BJ (cell line): Measurements from ENCODE around the gene PAIP2. TPM values are rescaled to one million over a fixed set of nuclear protein-coding genes. Genes with fewer than 3 reads are reported as not detected.

Experiments
- CTCF ChIA-PET: fragments of 350-600 bp; formaldehyde crosslinking; extraction: SDS; loops from one replicate; lab custom pipeline; 2021; ENCODE audit warnings: antibody characterized with exemption, inconsistent platforms; lab: Yijun Ruan, JAX
- POLR2A ChIA-PET: fragments of 300-600 bp; sonication (Branson Sonifier 250); formaldehyde crosslinking; extraction: SDS; loops from one replicate; lab custom pipeline; 2021; ENCODE audit warnings: antibody characterized with exemption; lab: Charles Lee
- DNase-seq: peaks from one replicate; pipeline ENCODE4 v3.0.0-alpha.2; 2011; ENCODE audit warnings: low read depth
- H3K27me3 ChIP-seq: 2 replicates; pipeline ENCODE4 v1.6.0; 2011; ENCODE audit warnings: low read length; ENCODE audit not compliant: control insufficient read depth, insufficient read depth
- H3K36me3 ChIP-seq: 2 replicates; pipeline ENCODE4 v1.5.1; 2011; ENCODE audit warnings: low read length; ENCODE audit not compliant: control insufficient read depth, insufficient read depth
- H3K4me3 ChIP-seq: 2 replicates; pipeline ENCODE4 v1.5.1; 2011; ENCODE audit warnings: low read depth, mild to moderate bottlenecking, control low read depth, low read length
- polyA plus RNA-seq: library from polyadenylated mRNA; depleted of rRNA; stranded (reverse); fragments of >200 nt; gene quantifications from 2 replicates; pipeline ENCODE4 v1.2.3, GENCODE V29; 2011
- TF ChIP-seq, protein P1 (sequence below): IDR thresholded peaks from 2 replicates; pipeline ENCODE4 v1.5.1; 2011; ENCODE audit warnings: low read depth, mild to moderate bottlenecking, control low read depth, inconsistent platforms, low read length, moderate library complexity; ENCODE audit not compliant: insufficient read depth

The PAIP2 gene
- polyA plus RNA-seq, 1 experiment = 35.4 TPM

DNA sequence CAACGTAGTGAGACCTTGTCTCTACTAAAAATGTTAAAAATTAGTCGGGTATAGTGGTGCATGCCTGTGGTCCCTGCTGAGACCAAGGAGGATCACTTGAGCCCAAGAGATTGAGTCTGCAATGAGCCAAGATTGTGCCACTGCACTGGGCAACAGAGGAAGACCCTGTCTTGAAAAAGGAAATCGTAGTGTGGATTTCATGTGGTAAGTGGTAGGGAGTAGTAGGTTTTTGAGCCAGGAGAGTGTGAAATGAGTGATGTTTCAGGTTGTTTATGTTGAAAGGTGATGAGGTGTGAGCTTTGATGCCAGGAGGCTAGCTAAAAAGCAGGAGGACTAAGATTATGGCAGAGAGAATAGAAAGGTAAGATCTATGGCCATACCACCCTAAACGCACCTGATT is 42.2 kb upstream of the PAIP2 start:
- H3K4me3 ChIP-seq = no peak overlapping the region
- no peaks in the 10 kb centered on the region for H3K36me3 ChIP-seq
- DNase-seq = no peak
- H3K27me3 ChIP-seq = no peaks in the 10 kb centered on the region
- TF ChIP-seq, protein P1, sequence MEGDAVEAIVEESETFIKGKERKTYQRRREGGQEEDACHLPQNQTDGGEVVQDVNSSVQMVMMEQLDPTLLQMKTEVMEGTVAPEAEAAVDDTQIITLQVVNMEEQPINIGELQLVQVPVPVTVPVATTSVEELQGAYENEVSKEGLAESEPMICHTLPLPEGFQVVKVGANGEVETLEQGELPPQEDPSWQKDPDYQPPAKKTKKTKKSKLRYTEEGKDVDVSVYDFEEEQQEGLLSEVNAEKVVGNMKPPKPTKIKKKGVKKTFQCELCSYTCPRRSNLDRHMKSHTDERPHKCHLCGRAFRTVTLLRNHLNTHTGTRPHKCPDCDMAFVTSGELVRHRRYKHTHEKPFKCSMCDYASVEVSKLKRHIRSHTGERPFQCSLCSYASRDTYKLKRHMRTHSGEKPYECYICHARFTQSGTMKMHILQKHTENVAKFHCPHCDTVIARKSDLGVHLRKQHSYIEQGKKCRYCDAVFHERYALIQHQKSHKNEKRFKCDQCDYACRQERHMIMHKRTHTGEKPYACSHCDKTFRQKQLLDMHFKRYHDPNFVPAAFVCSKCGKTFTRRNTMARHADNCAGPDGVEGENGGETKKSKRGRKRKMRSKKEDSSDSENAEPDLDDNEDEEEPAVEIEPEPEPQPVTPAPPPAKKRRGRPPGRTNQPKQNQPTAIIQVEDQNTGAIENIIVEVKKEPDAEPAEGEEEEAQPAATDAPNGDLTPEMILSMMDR = no peak
- POLR2A ChIA-PET = interaction anchor here (0.5 kb wide), 1 partner anchor 747 kb away, joined by 12 read pairs; no protein-coding TSS in a partner anchor
- CTCF ChIA-PET = interaction anchor here (1.0 kb wide), 1 partner anchor 13 kb away, joined by 3 read pairs; no protein-coding TSS in a partner anchor

DNA sequence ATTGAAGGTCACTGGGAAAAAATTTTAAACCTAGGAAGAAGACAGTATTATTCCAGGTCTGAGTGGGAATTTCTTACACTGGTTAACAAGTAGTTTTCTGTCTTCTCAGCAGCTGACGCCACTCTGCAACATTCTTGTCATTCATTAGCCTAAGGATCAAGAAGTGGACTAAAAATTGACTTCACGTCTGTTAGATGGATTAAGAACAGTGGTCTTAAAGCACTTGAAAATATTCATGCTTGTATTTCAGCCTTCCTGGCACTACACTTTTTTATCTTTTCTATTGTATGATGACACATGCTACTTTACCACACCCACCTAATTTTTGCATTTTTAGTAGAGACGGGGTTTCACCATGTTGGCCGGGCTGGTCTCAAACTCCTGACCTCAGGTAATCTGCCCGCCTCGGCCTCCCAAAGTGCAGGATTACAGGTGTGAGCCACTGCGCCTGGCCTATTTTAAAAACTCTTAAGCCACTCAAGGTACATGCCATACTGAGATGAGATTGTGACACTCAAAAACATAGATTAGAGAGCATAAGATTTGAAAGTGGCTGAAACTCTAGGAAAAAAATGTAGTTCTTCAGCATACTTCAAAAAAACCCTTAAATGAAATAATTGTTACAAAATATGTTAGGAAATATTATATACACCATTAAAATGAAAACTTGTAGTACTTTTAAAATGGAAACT is 39.7 kb upstream of the PAIP2 start:
- TF ChIP-seq, protein P1 = no peak
- no peak for DNase-seq
- ChIA-PET CTCF (no interaction called here), POLR2A (no interaction called here)
- H3K27me3 ChIP-seq = no peaks in the 10 kb centered on the region
- H3K36me3 ChIP-seq = no peaks in the 10 kb centered on the region
- H3K4me3 ChIP-seq = no peak overlapping the region

DNA sequence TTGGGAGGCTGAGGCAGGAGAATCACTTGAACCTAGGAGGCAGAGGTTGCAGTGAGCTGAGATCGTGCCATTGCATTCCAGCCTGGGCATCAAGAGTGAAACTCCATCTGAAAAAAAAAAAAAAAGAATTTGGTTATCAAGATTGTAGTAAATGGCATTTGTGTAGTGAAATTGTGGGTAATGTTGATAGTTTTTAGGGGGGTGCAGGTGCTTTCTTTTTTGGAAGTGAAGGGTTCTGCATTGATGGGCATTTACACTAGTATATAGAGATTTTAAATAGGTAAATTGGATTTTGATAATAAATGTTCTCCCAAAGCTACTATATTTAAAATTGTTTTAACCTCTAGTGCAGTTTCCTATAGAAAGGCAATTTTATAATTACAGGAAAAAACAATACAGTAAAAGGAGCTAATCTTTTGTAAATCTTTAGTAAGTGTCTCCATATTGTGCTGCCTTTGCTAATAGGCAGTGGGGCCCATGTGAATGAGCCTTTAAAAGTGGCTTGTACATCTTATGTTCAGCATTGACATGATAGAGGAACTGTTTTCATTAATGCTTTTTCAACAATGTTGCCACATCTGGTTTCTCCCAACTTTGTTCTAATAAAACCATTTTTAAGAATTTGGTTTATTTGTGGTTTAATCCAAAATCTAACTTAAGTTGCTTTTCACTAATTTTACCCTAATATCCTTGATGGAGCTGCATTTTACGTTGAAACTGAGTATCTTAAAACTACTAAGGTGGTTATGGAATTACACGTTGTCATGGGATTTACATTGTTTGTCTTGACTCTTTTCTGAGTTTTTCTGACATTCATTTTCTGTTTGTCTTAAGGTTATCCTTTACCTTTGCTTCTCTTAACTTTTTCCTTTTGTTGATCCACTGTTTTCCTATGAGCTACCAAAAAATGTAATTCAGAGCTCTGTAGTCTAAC is 37.0 kb upstream of the PAIP2 start:
- no peak for DNase-seq
- Histone ChIP-seq H3K4me3 (no peak overlapping the region), H3K36me3 (no peaks in the 10 kb centered on the region), H3K27me3 (no peaks in the 10 kb centered on the region)
- TF ChIP-seq, protein P1 = no peak
- ChIA-PET CTCF (interaction anchor here (1.5 to 3.2 kb wide), 3 partner anchors 8 to 37 kb away, joined by 4 to 12 read pairs (median 7); partner anchors contain the start of gene PAIP2), POLR2A (interaction anchor here (0.7 kb wide), 1 partner anchor 728 kb away, joined by 3 read pairs; no protein-coding TSS in a partner anchor)

DNA sequence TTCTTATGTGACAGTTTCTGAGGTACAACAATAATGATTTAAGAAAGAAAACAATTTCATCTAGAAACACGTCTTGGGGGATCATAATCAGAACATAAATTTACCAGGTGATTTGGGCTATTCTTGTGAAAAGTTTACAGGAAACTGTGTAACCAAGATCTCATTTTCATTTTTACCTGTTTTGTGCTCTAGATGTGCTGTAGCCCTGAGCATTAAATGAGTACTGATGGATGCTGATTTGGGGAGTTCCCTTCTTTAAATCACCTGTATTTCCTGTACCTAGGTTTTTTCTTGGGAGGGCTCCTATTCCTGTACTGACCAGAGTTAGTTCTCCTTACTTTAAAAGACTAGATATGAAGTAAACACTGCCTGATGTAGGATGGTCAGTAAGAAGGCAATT is 35.5 kb upstream of the PAIP2 start:
- H3K27me3 ChIP-seq = no peaks in the 10 kb centered on the region
- POLR2A ChIA-PET = no interaction called here
- no peak overlapping the region for H3K4me3 ChIP-seq
- CTCF ChIA-PET = interaction anchor here (2.5 to 3.2 kb wide), 2 partner anchors 9 to 35 kb away, joined by 7 to 12 read pairs; partner anchors contain the start of gene PAIP2
- TF ChIP-seq, protein P1 = no peak
- no peaks in the 10 kb centered on the region for H3K36me3 ChIP-seq
- DNase-seq = no peak
